HG03175 (cell line): ENCODE data around the gene ALAS1.
A peak's percentile ranks its signal among the peaks of the same experiment; 100 is the strongest.
"Not testable (repeated sequence)": the region's sequence is repeated elsewhere in the genome, so short reads cannot be mapped to it uniquely, and the experiment has no call there.

Experiments
- ATAC-seq: cut with Tn5 transposase; IDR thresholded peaks from one replicate; pipeline ENCODE4 v1.9.1; 2021; ENCODE audit warnings: mild to moderate bottlenecking, moderate library complexity; ENCODE audit not compliant: unreplicated experiment

ALAS1 gene

DNA sequence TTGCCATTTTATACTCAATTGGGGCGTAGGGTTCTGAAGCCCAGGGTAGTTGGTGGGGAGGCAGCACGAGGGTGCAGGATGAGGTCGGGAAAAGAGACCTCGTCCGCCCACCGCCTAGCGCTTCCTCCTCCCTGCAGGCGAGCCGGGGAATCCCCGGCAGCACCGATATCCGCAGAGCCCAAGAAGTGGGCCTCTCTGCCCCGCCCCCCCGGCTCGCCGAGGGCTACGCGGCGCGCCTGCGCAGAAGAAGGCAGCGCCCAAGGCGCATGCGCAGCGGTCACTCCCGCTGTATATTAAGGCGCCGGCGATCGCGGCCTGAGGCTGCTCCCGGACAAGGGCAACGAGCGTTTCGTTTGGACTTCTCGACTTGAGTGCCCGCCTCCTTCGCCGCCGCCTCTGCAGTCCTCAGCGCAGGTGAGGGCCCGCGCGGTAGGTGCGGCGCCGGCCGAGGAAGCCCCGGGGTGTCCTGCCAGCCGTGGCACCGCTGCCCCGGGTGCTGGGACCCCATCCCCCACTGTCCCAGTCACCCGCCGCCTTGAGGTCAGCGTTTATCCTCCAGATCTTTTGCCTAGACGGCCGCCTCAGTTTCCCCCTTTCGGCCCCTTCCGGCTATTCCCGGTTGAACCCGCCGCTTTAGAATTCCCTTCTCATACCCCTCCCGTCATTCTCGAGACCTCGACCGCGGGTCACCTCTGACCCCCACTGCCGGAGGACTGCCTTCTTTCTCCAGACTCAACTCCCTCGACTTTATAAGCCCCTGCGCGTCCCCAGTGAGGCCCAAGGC is at the start of gene ALAS1:
Gene ALAS1, plus strand, starts transcription at position 319 of the 784 bp plus-strand sequence. CDS start 1,082 bp downstream, outside the sequence.
- peak; percentile 78 for ATAC-seq

DNA sequence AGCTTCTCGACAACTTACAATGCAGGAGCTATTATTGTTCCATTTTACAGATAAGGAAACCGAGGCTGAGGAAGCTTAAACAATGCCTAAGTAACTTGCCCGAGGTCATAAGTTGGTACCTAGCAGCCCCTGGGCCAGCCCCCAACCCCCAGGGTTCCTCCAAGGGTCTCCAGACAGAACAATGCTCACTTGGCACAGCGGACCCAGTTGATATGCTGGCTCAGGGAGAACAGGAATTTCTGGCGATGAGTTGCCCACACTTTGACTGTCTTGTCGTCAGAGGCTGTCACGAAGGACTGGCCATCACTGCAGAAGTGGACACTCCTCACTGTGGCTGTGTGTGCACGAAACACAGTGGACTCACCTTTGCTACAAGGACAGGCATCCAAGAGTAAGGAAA is 48.9 kb upstream of the ALAS1 start:
- ATAC-seq: no peak

- ATAC-seq: no peak
Measured at GRCh38 chr3:52149726-52150125, 48.2 kb upstream of the ALAS1 start.

- no peak for ATAC-seq
Measured at GRCh38 chr3:52150357-52150756, 47.6 kb upstream of the ALAS1 start.

DNA sequence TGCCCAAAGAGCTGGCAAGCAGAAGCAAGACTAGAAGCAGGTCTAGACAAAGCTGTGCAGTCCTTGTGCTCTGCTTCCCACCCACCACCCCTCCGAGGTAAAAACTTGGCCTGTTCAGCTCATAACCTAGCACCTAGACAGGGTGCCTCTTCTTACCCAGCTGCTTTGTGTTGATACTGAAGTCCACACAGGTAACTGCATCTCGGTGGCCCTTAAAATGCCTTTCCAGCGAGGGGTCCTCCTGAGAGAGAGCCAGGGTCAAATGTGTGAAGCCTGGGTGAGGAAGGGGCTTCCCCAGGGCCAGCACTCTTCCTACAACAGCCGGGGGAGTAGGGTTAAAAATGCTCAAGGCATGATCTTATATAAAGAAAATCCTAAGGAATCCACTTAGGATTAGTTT is 47.1 kb upstream of the ALAS1 start:
- no peak for ATAC-seq

DNA sequence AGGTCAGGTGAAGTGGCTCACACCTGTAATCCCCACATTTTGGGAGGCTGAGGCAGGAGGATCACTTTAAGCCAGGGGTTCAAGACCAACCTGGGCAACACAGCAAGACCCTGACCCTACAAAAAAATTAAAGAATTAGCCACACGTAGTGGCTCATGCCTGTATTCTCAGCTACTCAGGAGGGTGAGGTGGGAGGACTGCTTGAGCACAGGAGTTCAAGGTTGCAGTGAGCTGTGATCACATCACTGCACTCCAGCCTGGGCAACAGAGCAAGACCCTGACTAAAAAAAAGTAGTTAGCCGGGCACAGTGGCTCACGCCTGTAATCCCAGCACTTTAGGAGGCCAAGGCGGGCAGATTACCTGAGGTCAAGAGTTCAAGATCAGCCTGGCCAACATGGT is 46.0 kb upstream of the ALAS1 start:
- not testable (repeated sequence) for ATAC-seq

GRCh38 chr3:52153389-52154096 is 44.4 kb upstream of the ALAS1 start:
- peak; percentile 3 for ATAC-seq

DNA sequence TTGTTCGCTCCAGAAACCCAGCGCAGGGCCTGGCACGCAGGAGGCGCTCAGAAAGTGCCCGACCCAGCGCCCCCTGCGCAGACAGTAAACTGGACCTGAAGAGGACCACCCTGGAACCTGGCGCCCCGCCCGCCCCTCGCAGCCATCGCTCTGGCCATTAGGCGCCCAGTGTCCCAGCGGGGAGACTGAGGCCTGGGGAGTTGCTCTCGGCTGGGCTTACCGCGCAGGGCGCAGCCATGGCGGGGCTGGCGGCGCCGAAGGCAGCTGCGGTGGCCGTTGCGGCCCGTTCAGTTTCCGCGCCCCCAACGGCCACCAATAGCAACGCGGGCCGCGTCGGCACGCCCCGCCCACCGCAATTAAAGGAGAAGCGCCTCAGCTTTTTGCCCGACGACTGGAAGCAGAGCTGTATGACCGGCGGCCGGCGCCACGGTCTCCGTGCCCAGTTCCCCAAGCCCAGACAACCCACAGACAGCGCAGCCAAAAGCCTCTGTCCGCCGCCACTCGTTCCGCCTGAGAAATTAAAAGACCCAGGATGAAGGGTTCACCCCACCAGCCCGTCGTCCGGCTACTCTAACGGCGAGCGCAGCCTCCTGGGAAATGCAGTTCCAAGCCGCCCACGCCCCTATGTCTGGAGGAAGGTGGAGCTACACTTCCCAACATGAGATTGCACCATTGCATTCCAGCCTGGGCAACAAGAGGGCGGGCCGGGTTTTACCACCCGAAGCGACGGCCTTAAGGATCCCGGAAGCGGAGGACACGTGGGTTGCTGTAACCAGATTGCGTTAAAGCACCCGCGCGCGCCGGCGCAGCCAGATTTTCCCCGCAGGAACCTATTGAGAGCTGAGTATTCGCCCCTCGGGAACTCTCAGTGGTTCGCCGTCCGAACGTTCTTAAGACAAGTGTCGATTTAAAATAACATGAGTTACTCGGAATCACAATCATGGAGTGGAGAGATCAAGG is 43.5 kb upstream of the ALAS1 start, which contains the start of gene POC1A:
Gene POC1A, minus strand, starts transcription at position 289 of the 960 bp plus-strand sequence. Its CDS starts 51 bp downstream, at position 238.
- ATAC-seq: peak; percentile 83

DNA sequence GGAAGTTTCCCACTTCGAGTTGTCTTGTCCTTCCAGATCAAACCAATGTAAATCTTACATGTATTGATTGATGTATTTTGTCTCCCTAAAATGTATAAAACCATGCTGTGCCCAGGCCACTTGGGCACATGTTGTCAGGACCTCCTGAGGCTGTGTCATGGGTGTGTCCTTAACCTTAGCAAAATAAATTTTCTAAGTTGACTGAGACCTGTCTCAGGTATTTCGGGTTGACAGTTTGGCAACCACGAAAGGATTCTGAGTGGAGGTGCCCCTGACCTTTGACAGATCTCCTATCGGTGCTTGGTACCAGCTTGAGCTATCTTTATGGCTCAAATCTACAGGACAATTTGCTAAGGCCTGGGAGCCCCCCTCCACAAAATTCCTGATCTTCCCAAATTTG is 42.0 kb upstream of the ALAS1 start:
- ATAC-seq: no peak

GRCh38 chr3:52159503-52159902 is 38.5 kb upstream of the ALAS1 start:
- ATAC-seq: no peak

DNA sequence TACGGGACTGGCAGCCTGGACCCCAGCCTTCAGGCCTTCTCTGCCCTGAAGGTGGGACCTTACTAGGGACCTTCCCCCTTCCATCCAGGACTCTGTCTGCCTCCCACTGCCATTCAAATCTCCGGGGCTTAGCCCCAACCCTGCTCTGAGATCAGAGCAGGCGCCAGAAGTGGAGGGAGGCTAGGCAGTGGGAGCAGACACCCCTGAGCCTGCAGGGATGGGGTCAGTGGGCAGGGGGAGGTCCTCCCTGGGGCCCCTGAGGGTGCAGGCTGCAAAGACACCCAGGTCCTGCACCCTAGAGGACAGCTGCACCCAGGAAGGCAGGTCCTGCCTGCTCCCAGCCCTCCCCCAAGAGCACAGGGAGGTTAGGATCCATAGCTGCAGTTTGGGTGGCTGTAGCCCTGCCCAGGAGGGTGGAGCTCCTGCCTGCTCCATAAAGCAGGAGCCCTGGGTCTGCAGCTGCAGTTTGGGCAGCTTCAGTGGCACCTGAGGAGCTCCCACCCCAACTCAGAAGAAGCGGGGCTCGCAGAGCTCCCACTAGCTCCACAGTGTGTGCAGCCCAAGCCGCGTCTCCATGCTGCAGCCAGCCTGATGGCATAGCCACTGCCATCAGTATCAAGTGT is 35.6 kb upstream of the ALAS1 start:
- ATAC-seq: no peak

GRCh38 chr3:52167240-52167639 is 30.7 kb upstream of the ALAS1 start:
- no peak for ATAC-seq

- ATAC-seq: not testable (repeated sequence)
Measured at GRCh38 chr3:52170217-52170616, 27.7 kb upstream of the ALAS1 start.

DNA sequence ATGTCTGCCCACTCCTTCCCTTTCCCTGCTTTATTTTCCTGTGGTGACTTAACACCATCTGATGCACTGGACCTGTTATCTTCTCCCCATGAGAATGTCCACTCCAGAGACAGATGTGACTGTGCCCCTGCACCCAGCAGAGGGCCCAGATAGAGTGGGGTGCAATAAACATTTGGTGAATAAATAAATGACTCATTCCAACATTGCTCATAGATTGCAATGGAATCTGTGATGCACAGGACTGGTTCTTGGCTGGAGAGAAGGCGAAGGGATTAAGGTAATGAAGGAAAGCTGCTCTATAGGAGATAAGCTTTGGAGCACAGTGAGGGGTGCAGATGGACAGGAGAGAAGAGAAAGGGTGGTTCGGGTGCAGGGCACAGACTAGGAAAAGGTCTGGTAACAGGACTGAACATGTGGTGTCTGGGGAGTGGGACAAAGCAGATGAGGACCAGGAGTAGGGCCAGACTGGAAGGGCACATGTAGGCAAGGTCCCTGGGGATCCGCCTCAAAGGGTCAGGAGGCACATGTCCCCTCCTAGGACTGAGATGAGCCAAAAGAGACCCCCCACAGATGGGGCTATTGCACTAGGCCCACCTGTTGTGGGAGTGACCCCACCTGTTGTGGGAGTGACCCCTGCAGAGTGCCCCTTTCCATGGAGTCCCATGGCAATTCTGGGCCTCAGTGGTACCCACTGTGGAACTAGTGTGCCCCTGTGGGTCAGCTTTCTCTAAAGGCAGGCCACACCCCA is 26.3 kb upstream of the ALAS1 start:
- no peak for ATAC-seq

DNA sequence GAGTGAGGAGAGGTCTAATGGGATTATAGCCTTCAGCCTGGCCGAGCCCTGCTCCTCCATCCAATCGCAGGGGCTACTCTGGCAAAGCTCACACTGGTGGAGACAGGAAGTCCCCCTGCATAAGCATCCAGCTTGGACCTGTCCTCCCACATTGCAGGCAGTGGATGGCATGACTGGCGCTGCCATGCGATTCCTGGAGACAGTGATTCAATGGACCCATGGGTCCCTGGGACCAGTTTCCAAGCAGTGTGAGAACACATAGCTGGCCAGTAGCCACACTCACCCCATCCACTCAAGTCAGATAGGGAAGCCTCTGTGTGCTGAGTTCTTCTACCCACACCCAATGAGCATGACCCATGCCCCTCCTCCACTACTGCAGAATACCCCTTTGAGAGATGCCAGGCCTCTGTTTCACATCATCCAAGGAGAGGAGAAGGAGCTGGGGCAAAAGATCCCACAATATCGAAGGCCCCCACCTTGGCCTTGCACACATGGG is 25.6 kb upstream of the ALAS1 start:
- no peak for ATAC-seq

GRCh38 chr3:52173101-52173500 is 24.9 kb upstream of the ALAS1 start:
- no peak for ATAC-seq

GRCh38 chr3:52174896-52175295 is 23.1 kb upstream of the ALAS1 start:
- no peak for ATAC-seq

- no peak for ATAC-seq
Measured at GRCh38 chr3:52175416-52176179, 22.4 kb upstream of the ALAS1 start.

GRCh38 chr3:52176180-52176752 is 21.7 kb upstream of the ALAS1 start:
- no peak for ATAC-seq
